NT2/D1 (cell line): Measurements from ENCODE around the gene FGFBP1.

Experiments
- SUZ12 ChIP-seq: IDR thresholded peaks from 2 replicates; pipeline ENCODE4 v1.6.1; 2011; ENCODE audit not compliant: insufficient read length, insufficient read depth; ENCODE audit errors: extremely low read depth
- YY1 ChIP-seq: IDR thresholded peaks from 2 replicates; pipeline ENCODE4 v1.6.1; 2011; ENCODE audit not compliant: insufficient read length, insufficient read depth

DNA sequence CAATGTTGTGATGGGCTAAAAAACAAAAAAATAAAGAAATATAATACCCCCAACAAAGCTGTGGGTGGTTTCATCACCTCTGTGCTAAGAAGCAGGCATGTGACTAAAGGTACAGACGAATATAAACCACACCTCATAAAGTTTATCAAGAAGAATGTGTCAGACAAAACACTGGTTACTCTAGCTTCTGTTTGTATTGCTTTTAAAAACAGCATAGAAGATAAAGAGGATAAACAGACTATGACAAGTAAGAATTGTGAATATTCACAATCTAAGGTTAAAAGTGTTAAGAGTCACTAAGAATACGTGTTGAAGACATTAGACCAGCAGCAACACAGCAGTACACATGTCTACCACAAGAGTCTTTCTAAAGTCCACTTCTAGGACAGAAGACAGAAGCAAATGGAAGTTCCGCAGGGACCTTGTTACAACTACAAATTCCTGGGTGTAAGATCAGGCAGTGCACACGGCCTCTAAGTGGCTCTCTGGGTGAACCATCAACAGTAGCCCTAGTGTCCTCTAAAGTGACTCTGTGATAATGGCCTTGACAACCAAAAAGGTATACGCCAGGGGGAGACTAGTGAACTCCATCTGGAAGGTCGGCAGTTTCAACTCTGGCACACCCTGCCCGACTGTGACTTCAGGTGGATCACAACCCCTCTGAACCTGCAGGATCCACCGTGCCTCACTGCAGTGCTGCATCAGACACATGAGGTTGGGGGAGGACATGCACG lies 32.7 kb upstream of the FGFBP1 start:
- TF ChIP-seq YY1, result no peak
- no peak for TF ChIP-seq SUZ12
